HepG2 (cell line): Measurements from ENCODE around the gene ANKRD11. TPM values are rescaled to one million over a fixed set of nuclear protein-coding genes. Genes with fewer than 3 reads are reported as not detected.
A peak's percentile ranks its signal among the peaks of the same experiment; 100 is the strongest.

ENCODE experiments used
- FOSL2 ChIP-seq: sonication (generic); formaldehyde crosslinking; IDR thresholded peaks from 2 replicates; pipeline ENCODE4 v1.4.0; 2020; ENCODE audit warnings: missing genetic modification reagents
- FOXJ3 ChIP-seq: sonication (generic); formaldehyde crosslinking; IDR thresholded peaks from 2 replicates; pipeline ENCODE4 v1.4.0; 2020; ENCODE audit warnings: missing genetic modification reagents, mild to moderate bottlenecking, borderline replicate concordance
- HOXA3 ChIP-seq: sonication (generic); formaldehyde crosslinking; IDR thresholded peaks from 2 replicates; pipeline ENCODE4 v1.5.0; 2020; ENCODE audit warnings: missing genetic modification reagents
- MIXL1 ChIP-seq: IDR thresholded peaks from 2 replicates; pipeline ENCODE4 v1.6.1; 2016
- PITX1 ChIP-seq: sonication (generic); formaldehyde crosslinking; IDR thresholded peaks from 2 replicates; pipeline ENCODE4 v1.5.1; 2020; ENCODE audit warnings: mild to moderate bottlenecking, missing genetic modification reagents
- RARA ChIP-seq: IDR thresholded peaks from 2 replicates; pipeline ENCODE4 v1.6.1; 2016; ENCODE audit warnings: missing genetic modification reagents, missing compliant biosample characterization
- RXRB ChIP-seq: IDR thresholded peaks from 2 replicates; pipeline ENCODE4 v1.6.1; 2016; ENCODE audit warnings: borderline replicate concordance, missing genetic modification reagents, missing compliant biosample characterization
- ZNF652 ChIP-seq: IDR thresholded peaks from 2 replicates; pipeline ENCODE4 v1.6.1; 2016; ENCODE audit warnings: low read depth, borderline replicate concordance
- polyA plus RNA-seq, 8 experiments: library from polyadenylated mRNA; depleted of rRNA in 3 of 8; stranded (reverse) in 7 of 8; unstranded in 1 of 8; fragments of >200 nt; fragmentation: Illumina TruSeq in 4 of 8; extraction: Trizol in 4 of 8; gene quantifications; 2 replicates each; pipeline versions ENCODE4 v1.2.1 to v1.2.3, GENCODE V29; 2011 to 2016; ENCODE audit warnings: low read depth in 4 of 8, missing spikeins in 1 of 8, mixed read lengths in 1 of 8; ENCODE audit not compliant: insufficient read depth in 1 of 8
- total RNA-seq, 5 experiments: library from RNA; depleted of rRNA; stranded (reverse); fragments of >200 nt; fragmentation: Illumina TruSeq; extraction: Trizol; gene quantifications; 2 replicates each; pipeline ENCODE4 v1.2.3, GENCODE V29; 2016; ENCODE audit warnings: low read depth in 1 of 5
- TF ChIP-seq, protein P1 (sequence below): IDR thresholded peaks from 2 replicates; pipeline ENCODE4 v1.4.0; 2020; ENCODE audit warnings: mild to moderate bottlenecking, missing genetic modification reagents
- TF ChIP-seq, protein P2 (sequence below): sonication (generic); formaldehyde crosslinking; IDR thresholded peaks from 2 replicates; pipeline ENCODE4 v1.4.0; 2020; ENCODE audit warnings: missing genetic modification reagents
- TF ChIP-seq, protein P3 (sequence below): sonication (generic); formaldehyde crosslinking; conservative IDR thresholded peaks from 2 replicates; pipeline ENCODE4 v1.4.0; 2020; ENCODE audit warnings: mild to moderate bottlenecking, missing genetic modification reagents, moderate library complexity
- TF ChIP-seq, protein P4 (sequence below): sonication (generic); formaldehyde crosslinking; IDR thresholded peaks from 2 replicates; pipeline ENCODE4 v1.4.0; 2020; ENCODE audit warnings: mild to moderate bottlenecking, missing genetic modification reagents, borderline replicate concordance
- TF ChIP-seq, protein P5 (sequence below): sonication (generic); formaldehyde crosslinking; IDR thresholded peaks from 2 replicates; pipeline ENCODE4 v1.4.0; 2020; ENCODE audit warnings: missing genetic modification reagents

ANKRD11 gene
- total and polyA plus RNA-seq, 2 of the 13 experiments (the other 11 are each of a cell fraction or from before 2014, with no cell fraction given), result 21.4 to 38.4 TPM

DNA sequence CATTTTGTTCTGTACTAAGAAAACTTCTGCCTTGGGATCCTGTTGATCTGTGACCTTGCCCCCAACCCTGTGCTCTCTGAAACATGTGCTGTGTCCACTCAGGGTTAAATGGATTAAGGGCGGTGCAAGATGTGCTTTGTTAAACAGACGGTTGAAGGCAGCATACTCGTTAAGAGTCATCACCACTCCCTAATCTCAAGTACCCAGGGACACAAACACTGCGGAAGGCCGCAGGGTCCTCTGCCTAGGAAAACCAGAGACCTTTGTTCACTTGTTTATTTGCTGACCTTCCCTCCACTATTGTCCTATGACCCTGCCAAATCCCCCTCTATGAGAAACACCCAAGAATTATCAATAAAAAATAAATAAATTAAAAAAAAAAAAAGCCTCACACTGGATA lies 27.0 kb downstream of the ANKRD11 start (continued):
- TF ChIP-seq, protein P1, sequence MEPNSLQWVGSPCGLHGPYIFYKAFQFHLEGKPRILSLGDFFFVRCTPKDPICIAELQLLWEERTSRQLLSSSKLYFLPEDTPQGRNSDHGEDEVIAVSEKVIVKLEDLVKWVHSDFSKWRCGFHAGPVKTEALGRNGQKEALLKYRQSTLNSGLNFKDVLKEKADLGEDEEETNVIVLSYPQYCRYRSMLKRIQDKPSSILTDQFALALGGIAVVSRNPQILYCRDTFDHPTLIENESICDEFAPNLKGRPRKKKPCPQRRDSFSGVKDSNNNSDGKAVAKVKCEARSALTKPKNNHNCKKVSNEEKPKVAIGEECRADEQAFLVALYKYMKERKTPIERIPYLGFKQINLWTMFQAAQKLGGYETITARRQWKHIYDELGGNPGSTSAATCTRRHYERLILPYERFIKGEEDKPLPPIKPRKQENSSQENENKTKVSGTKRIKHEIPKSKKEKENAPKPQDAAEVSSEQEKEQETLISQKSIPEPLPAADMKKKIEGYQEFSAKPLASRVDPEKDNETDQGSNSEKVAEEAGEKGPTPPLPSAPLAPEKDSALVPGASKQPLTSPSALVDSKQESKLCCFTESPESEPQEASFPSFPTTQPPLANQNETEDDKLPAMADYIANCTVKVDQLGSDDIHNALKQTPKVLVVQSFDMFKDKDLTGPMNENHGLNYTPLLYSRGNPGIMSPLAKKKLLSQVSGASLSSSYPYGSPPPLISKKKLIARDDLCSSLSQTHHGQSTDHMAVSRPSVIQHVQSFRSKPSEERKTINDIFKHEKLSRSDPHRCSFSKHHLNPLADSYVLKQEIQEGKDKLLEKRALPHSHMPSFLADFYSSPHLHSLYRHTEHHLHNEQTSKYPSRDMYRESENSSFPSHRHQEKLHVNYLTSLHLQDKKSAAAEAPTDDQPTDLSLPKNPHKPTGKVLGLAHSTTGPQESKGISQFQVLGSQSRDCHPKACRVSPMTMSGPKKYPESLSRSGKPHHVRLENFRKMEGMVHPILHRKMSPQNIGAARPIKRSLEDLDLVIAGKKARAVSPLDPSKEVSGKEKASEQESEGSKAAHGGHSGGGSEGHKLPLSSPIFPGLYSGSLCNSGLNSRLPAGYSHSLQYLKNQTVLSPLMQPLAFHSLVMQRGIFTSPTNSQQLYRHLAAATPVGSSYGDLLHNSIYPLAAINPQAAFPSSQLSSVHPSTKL (CRISPR knock-in tag), result peak; percentile 86
- TF ChIP-seq, protein P2, sequence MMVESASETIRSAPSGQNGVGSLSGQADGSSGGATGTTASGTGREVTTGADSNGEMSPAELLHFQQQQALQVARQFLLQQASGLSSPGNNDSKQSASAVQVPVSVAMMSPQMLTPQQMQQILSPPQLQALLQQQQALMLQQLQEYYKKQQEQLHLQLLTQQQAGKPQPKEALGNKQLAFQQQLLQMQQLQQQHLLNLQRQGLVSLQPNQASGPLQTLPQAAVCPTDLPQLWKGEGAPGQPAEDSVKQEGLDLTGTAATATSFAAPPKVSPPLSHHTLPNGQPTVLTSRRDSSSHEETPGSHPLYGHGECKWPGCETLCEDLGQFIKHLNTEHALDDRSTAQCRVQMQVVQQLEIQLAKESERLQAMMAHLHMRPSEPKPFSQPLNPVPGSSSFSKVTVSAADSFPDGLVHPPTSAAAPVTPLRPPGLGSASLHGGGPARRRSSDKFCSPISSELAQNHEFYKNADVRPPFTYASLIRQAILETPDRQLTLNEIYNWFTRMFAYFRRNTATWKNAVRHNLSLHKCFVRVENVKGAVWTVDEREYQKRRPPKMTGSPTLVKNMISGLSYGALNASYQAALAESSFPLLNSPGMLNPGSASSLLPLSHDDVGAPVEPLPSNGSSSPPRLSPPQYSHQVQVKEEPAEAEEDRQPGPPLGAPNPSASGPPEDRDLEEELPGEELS (CRISPR knock-in tag), result peak; percentile 71
- TF ChIP-seq, protein P3, sequence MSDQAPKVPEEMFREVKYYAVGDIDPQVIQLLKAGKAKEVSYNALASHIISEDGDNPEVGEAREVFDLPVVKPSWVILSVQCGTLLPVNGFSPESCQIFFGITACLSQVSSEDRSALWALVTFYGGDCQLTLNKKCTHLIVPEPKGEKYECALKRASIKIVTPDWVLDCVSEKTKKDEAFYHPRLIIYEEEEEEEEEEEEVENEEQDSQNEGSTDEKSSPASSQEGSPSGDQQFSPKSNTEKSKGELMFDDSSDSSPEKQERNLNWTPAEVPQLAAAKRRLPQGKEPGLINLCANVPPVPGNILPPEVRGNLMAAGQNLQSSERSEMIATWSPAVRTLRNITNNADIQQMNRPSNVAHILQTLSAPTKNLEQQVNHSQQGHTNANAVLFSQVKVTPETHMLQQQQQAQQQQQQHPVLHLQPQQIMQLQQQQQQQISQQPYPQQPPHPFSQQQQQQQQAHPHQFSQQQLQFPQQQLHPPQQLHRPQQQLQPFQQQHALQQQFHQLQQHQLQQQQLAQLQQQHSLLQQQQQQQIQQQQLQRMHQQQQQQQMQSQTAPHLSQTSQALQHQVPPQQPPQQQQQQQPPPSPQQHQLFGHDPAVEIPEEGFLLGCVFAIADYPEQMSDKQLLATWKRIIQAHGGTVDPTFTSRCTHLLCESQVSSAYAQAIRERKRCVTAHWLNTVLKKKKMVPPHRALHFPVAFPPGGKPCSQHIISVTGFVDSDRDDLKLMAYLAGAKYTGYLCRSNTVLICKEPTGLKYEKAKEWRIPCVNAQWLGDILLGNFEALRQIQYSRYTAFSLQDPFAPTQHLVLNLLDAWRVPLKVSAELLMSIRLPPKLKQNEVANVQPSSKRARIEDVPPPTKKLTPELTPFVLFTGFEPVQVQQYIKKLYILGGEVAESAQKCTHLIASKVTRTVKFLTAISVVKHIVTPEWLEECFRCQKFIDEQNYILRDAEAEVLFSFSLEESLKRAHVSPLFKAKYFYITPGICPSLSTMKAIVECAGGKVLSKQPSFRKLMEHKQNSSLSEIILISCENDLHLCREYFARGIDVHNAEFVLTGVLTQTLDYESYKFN (CRISPR knock-in tag), result peak; percentile 68
- TF ChIP-seq MIXL1 (CRISPR knock-in tag), result peak; percentile 75; the same call in 1 of the 2 replicates
- TF ChIP-seq RARA (CRISPR knock-in tag), result peak; percentile 77
- 0 out of 2 replicates have a peak, but pooled peaks have one; percentile 31 for TF ChIP-seq FOXJ3
- 0 out of 2 replicates have a peak, but pooled peaks have one; percentile 45 for TF ChIP-seq HOXA3 (CRISPR knock-in tag)
- TF ChIP-seq, protein P4, sequence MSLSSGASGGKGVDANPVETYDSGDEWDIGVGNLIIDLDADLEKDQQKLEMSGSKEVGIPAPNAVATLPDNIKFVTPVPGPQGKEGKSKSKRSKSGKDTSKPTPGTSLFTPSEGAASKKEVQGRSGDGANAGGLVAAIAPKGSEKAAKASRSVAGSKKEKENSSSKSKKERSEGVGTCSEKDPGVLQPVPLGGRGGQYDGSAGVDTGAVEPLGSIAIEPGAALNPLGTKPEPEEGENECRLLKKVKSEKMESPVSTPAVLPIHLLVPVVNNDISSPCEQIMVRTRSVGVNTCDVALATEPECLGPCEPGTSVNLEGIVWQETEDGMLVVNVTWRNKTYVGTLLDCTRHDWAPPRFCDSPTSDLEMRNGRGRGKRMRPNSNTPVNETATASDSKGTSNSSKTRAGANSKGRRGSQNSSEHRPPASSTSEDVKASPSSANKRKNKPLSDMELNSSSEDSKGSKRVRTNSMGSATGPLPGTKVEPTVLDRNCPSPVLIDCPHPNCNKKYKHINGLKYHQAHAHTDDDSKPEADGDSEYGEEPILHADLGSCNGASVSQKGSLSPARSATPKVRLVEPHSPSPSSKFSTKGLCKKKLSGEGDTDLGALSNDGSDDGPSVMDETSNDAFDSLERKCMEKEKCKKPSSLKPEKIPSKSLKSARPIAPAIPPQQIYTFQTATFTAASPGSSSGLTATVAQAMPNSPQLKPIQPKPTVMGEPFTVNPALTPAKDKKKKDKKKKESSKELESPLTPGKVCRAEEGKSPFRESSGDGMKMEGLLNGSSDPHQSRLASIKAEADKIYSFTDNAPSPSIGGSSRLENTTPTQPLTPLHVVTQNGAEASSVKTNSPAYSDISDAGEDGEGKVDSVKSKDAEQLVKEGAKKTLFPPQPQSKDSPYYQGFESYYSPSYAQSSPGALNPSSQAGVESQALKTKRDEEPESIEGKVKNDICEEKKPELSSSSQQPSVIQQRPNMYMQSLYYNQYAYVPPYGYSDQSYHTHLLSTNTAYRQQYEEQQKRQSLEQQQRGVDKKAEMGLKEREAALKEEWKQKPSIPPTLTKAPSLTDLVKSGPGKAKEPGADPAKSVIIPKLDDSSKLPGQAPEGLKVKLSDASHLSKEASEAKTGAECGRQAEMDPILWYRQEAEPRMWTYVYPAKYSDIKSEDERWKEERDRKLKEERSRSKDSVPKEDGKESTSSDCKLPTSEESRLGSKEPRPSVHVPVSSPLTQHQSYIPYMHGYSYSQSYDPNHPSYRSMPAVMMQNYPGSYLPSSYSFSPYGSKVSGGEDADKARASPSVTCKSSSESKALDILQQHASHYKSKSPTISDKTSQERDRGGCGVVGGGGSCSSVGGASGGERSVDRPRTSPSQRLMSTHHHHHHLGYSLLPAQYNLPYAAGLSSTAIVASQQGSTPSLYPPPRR (CRISPR knock-in tag), result peak; percentile 46; the same call in 1 of the 2 replicates
- TF ChIP-seq RXRB (CRISPR knock-in tag), result peak; percentile 43
- TF ChIP-seq PITX1 (CRISPR knock-in tag), result peak; percentile 76
- TF ChIP-seq ZNF652 (CRISPR knock-in tag), result peak; percentile 88
- TF ChIP-seq, protein P5, sequence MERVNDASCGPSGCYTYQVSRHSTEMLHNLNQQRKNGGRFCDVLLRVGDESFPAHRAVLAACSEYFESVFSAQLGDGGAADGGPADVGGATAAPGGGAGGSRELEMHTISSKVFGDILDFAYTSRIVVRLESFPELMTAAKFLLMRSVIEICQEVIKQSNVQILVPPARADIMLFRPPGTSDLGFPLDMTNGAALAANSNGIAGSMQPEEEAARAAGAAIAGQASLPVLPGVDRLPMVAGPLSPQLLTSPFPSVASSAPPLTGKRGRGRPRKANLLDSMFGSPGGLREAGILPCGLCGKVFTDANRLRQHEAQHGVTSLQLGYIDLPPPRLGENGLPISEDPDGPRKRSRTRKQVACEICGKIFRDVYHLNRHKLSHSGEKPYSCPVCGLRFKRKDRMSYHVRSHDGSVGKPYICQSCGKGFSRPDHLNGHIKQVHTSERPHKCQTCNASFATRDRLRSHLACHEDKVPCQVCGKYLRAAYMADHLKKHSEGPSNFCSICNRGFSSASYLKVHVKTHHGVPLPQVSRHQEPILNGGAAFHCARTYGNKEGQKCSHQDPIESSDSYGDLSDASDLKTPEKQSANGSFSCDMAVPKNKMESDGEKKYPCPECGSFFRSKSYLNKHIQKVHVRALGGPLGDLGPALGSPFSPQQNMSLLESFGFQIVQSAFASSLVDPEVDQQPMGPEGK (CRISPR knock-in tag), result peak; percentile 47
- 0 out of 2 replicates have a peak, but pooled peaks have one; percentile 27 for TF ChIP-seq FOSL2
